HG03469 (cell line): Measurements from ENCODE around the gene ME2.
"Not testable (repeated sequence)": the region's sequence is repeated elsewhere in the genome, so short reads cannot be mapped to it uniquely, and the experiment has no call there.

Experiments used
- ATAC-seq: cut with Tn5 transposase; IDR thresholded peaks from one replicate; pipeline ENCODE4 v1.9.1; 2021; ENCODE audit warnings: mild to moderate bottlenecking, moderate library complexity, moderate number of reproducible peaks; ENCODE audit not compliant: unreplicated experiment

The ME2 gene

GRCh38 chr18:50969448-50969847, 90.5 kb downstream of the ME2 start:
- no peak for ATAC-seq

GRCh38 chr18:50970006-50970405, 91.1 kb downstream of the ME2 start:
- no peak for ATAC-seq

- ATAC-seq, result not testable (repeated sequence)
Observed at GRCh38 chr18:50972404-50972803, 93.5 kb downstream of the ME2 start.

- no peak for ATAC-seq
Observed at GRCh38 chr18:50973367-50974126, 94.6 kb downstream of the ME2 start.

GRCh38 chr18:50977037-50977760, 98.3 kb downstream of the ME2 start:
- no peak for ATAC-seq

- ATAC-seq, result no peak
Observed at GRCh38 chr18:50981381-50981780, 102.5 kb downstream of the ME2 start.

- ATAC-seq, result no peak
Observed at GRCh38 chr18:50982086-50982801, 103.3 kb downstream of the ME2 start.

GRCh38 chr18:50982802-50983179, 103.9 kb downstream of the ME2 start:
- ATAC-seq, result no peak

- no peak for ATAC-seq
Observed at GRCh38 chr18:50986360-50987087, 107.6 kb downstream of the ME2 start.

- ATAC-seq, result no peak
Observed at GRCh38 chr18:50987261-50987660, 108.3 kb downstream of the ME2 start.

GRCh38 chr18:50989711-50990110, 110.8 kb downstream of the ME2 start:
- no peak for ATAC-seq

GRCh38 chr18:50992351-50992762, 113.4 kb downstream of the ME2 start:
- no peak for ATAC-seq

- ATAC-seq, result no peak
Observed at GRCh38 chr18:50994031-50994430, 115.1 kb downstream of the ME2 start.

- not testable (repeated sequence) for ATAC-seq
Observed at GRCh38 chr18:51003174-51003573, 124.3 kb downstream of the ME2 start.
